DND-41 (cell line): Measurements from ENCODE around the gene A3GALT2.

Source experiments
- ATAC-seq: fragments of 200-7000 bp; cut with Tn5 transposase; 3 replicates; pipeline ENCODE4 v1.9.1; 2021; ENCODE audit warnings: low read depth; ENCODE audit not compliant: insufficient read depth
- DNase-seq: peaks from one replicate; pipeline ENCODE4 v3.0.0-alpha.2; 2020
- H2AFZ ChIP-seq: 2 replicates; pipeline ENCODE4 v1.6.0; 2012; ENCODE audit warnings: low read depth, low read length
- H3K27ac ChIP-seq: 2 replicates; pipeline ENCODE4 v1.5.1; 2012; ENCODE audit warnings: low read length, inconsistent platforms
- H3K27me3 ChIP-seq: fragments of 200-600 bp; sonication (generic); 2 replicates; pipeline ENCODE4 v1.6.0; 2012; ENCODE audit warnings: low read length, mild to moderate bottlenecking, inconsistent platforms; ENCODE audit not compliant: insufficient read depth, poor library complexity
- H3K36me3 ChIP-seq: 2 replicates; pipeline ENCODE4 v1.5.1; 2012; ENCODE audit warnings: low read length, inconsistent platforms; ENCODE audit not compliant: insufficient read depth
- H3K4me1 ChIP-seq: 2 replicates; pipeline ENCODE4 v1.5.1; 2012; ENCODE audit warnings: mild to moderate bottlenecking, low read length; ENCODE audit not compliant: insufficient read depth
- H3K4me2 ChIP-seq: 2 replicates; pipeline ENCODE4 v1.6.0; 2012; ENCODE audit warnings: mild to moderate bottlenecking, moderate library complexity, low read length, inconsistent platforms; ENCODE audit not compliant: insufficient read depth
- H3K4me3 ChIP-seq, 2 experiments: fragments of 200-600 bp in 1 of 2; shearing (Covaris generic) in 1 of 2; 2 replicates each; pipeline ENCODE4 v1.5.1; 2012 to 2016; ENCODE audit warnings: inconsistent platforms in 2 of 2, low read length in 2 of 2, mild to moderate bottlenecking in 2 of 2, low read depth in 1 of 2, moderate library complexity in 1 of 2
- H3K79me2 ChIP-seq: 2 replicates; pipeline ENCODE4 v1.6.0; 2012; ENCODE audit warnings: low read length, inconsistent platforms; ENCODE audit not compliant: insufficient read depth
- H3K9ac ChIP-seq: 2 replicates; pipeline ENCODE4 v1.6.0; 2012; ENCODE audit warnings: low read depth, mild to moderate bottlenecking, inconsistent platforms, low read length, moderate library complexity
- H3K9me3 ChIP-seq: 2 replicates; pipeline ENCODE4 v1.5.1; 2012; ENCODE audit warnings: low read length, moderate library complexity, mild to moderate bottlenecking, inconsistent platforms; ENCODE audit not compliant: insufficient read depth, severe bottlenecking
- H4K20me1 ChIP-seq: 2 replicates; pipeline ENCODE4 v1.6.0; 2012; ENCODE audit warnings: low read length; ENCODE audit not compliant: insufficient read depth
- CTCF ChIP-seq: IDR thresholded peaks from 2 replicates; pipeline ENCODE4 v1.5.1; 2012; ENCODE audit warnings: borderline replicate concordance, low read length, moderate library complexity, mild to moderate bottlenecking; ENCODE audit not compliant: poor library complexity, severe bottlenecking; ENCODE audit errors: extremely low read depth
- EZH2 ChIP-seq: IDR thresholded peaks from 3 replicates; pipeline ENCODE4 v1.6.1; 2012; ENCODE audit warnings: borderline replicate concordance, low read depth, mild to moderate bottlenecking, moderate library complexity, low read length, inconsistent platforms; ENCODE audit not compliant: severe bottlenecking

The A3GALT2 gene

GRCh38 chr1:33320619-33321165, at the start of gene A3GALT2:
Gene A3GALT2 (minus strand): TSS chr1:33321098. CDS start chr1:33321098, 0 bp downstream.
- Histone ChIP-seq H3K36me3 (peaks cover 30% of the 10 kb centered on the region), H3K27me3 (no peaks in the 10 kb centered on the region), H3K27ac (no peak within 1 kb of the TSS), H2AFZ (no peak within 1 kb of the TSS), H3K79me2 (no peaks in the 10 kb centered on the region), H3K9me3 (no peaks in the 10 kb centered on the region), H3K4me3 (no peak within 1 kb of the TSS), H3K4me1 (no peaks in the 10 kb centered on the region), H3K9ac (no peak within 1 kb of the TSS), H4K20me1 (peaks cover 21% of the 10 kb centered on the region), H3K4me2 (no peak within 1 kb of the TSS)
- DNase-seq (no peak), ATAC-seq (0 out of 3 replicates have a peak, but pooled peaks have one; percentile 18)
- TF ChIP-seq EZH2 (no peak), CTCF (no peak)

GRCh38 chr1:33370301-33370700, 49.4 kb upstream of the A3GALT2 start:
- Histone ChIP-seq H2AFZ (no peak overlapping the region), H3K4me1 (no peaks in the 10 kb centered on the region; the same call in 1 of the 2 replicates), H3K9ac (no peak overlapping the region), H3K4me2 (no peak overlapping the region), H3K27me3 (peaks cover 10% of the 10 kb centered on the region), H3K4me3 (no peak overlapping the region), H3K27ac (no peak overlapping the region), H3K36me3 (no peaks in the 10 kb centered on the region), H3K79me2 (no peaks in the 10 kb centered on the region), H3K9me3 (no peaks in the 10 kb centered on the region), H4K20me1 (peaks cover 5% of the 10 kb centered on the region)
- ATAC-seq (no peak), DNase-seq (no peak)
- no peak for TF ChIP-seq EZH2
- TF ChIP-seq CTCF = no peak

GRCh38 chr1:33369764-33370163, 48.9 kb upstream of the A3GALT2 start:
- Histone ChIP-seq H2AFZ (no peak overlapping the region), H3K4me1 (no peaks in the 10 kb centered on the region; the same call in 1 of the 2 replicates), H3K79me2 (no peaks in the 10 kb centered on the region), H3K9ac (no peak overlapping the region), H3K9me3 (no peaks in the 10 kb centered on the region), H3K27me3 (peaks cover 6% of the 10 kb centered on the region), H3K4me3 (no peak overlapping the region), H4K20me1 (peaks cover 5% of the 10 kb centered on the region), H3K4me2 (no peak overlapping the region), H3K36me3 (no peaks in the 10 kb centered on the region), H3K27ac (no peak overlapping the region)
- TF ChIP-seq EZH2 (no peak), CTCF (no peak)
- DNase-seq (no peak), ATAC-seq (no peak)

- ATAC-seq = no peak
- H3K9ac ChIP-seq = no peak overlapping the region
- H3K27me3 ChIP-seq = peaks cover 5% of the 10 kb centered on the region
- H2AFZ ChIP-seq = no peak overlapping the region
- H3K36me3 ChIP-seq = no peaks in the 10 kb centered on the region
- H4K20me1 ChIP-seq = peaks cover 5% of the 10 kb centered on the region
- H3K4me2 ChIP-seq = no peak overlapping the region
- H3K9me3 ChIP-seq = no peaks in the 10 kb centered on the region
- H3K27ac ChIP-seq = no peak overlapping the region
- no peak for DNase-seq
- no peaks in the 10 kb centered on the region; the same call in 1 of the 2 replicates for H3K4me1 ChIP-seq
- H3K79me2 ChIP-seq = no peaks in the 10 kb centered on the region
- no peak for TF ChIP-seq CTCF
- TF ChIP-seq EZH2 = no peak
- H3K4me3 ChIP-seq = no peak overlapping the region
These were observed 48.2 kb upstream of the A3GALT2 start for GRCh38 chr1:33369081-33369480.
